Aorta (tissue), 5 donors: ENCODE data around the gene VEGFD. TPM values are rescaled to one million over a fixed set of nuclear protein-coding genes. Genes with fewer than 3 reads are reported as not detected.

Source experiments
- ATAC-seq: fragments of 200-7000 bp; cut with Tn5 transposase; one replicate; pipeline ENCODE4 v1.9.1; 2022; ENCODE audit warnings: moderate library complexity; ENCODE audit not compliant: low FRiP score
- DNase-seq, 2 donors: peaks; one replicate each; pipeline ENCODE4 v3.0.0-alpha.2; 2020
- H3K27ac ChIP-seq, 2 donors: one replicate each; pipeline ENCODE4 v1.5.1; 2013; ENCODE audit warnings: low read length in 2 of 2, mild to moderate bottlenecking in 2 of 2, moderate library complexity in 2 of 2, control low read depth in 1 of 2, inconsistent platforms in 1 of 2, low read depth in 1 of 2
- H3K27me3 ChIP-seq, 2 donors: one replicate each; pipeline ENCODE4 v1.6.1; 2013; ENCODE audit warnings: control low read depth in 1 of 2, low read length in 1 of 2, mild to moderate bottlenecking in 1 of 2, moderate library complexity in 1 of 2; ENCODE audit not compliant: insufficient read depth in 2 of 2, control insufficient read depth in 1 of 2
- H3K36me3 ChIP-seq, 2 donors: one replicate each; pipeline ENCODE4 v1.6.1; 2013; ENCODE audit warnings: control low read depth in 1 of 2, low read length in 1 of 2, mild to moderate bottlenecking in 1 of 2; ENCODE audit not compliant: insufficient read depth in 2 of 2, control insufficient read depth in 1 of 2
- H3K4me1 ChIP-seq, 2 donors: one replicate each; pipeline ENCODE4 v1.6.1; 2013; ENCODE audit warnings: low read length in 2 of 2, control low read depth in 1 of 2, mild to moderate bottlenecking in 1 of 2, moderate library complexity in 1 of 2; ENCODE audit not compliant: insufficient read depth in 2 of 2, control insufficient read depth in 1 of 2
- H3K4me3 ChIP-seq, 2 donors: one replicate each; pipeline ENCODE4 v1.5.1; 2013; ENCODE audit warnings: low read length in 2 of 2, control low read depth in 1 of 2, mild to moderate bottlenecking in 1 of 2
- H3K9me3 ChIP-seq: one replicate; pipeline ENCODE4 v1.6.1; 2013; ENCODE audit warnings: mild to moderate bottlenecking, low read length; ENCODE audit not compliant: control insufficient read depth
- WGBS, 2 donors: extraction: QIAGEN DNeasy Blood & Tissue Kit; methylation state at CpG; one replicate each; pipeline ENCODE4 v1.1.7; 2013; 5-methylcytosine and 5-hydroxymethylcytosine counted together
- intact Hi-C, 2 donors: fragments of 100-400 bp; cut with DNase I; formaldehyde crosslinking; loops; one replicate each; pipeline versions ENCODE4 v1.14.2 to v1.15.0; 2022
- polyA plus RNA-seq, 2 donors: library from polyadenylated mRNA; stranded (reverse); fragments of 200-250 nt; gene quantifications; one replicate each; pipeline ENCODE4 v1.2.3, GENCODE V29; 2013
- total RNA-seq, 2 donors: library from RNA; stranded (reverse); fragmentation: NEBNext Ultra II Directional; extraction: Animal tissue kit (Norgen Biotek cat#: 25700); gene quantifications; one replicate each; pipeline ENCODE4 v1.2.1, GENCODE V29; 2021
- donor health status: healthy with polysubstance abuse.
- donor health status: Bipolar disorder and iron deficiency.
- donor health status: DM: no; HTN: no; CAD: no.
- donor health status: DM: no; HTN: no; CAD: no.
- donor health status: DM: yes; HTN: yes; CAD: no.

Gene VEGFD
- total and polyA plus RNA-seq, 4 donors = 0.63 to 4.8 (median 2.8) TPM

DNA sequence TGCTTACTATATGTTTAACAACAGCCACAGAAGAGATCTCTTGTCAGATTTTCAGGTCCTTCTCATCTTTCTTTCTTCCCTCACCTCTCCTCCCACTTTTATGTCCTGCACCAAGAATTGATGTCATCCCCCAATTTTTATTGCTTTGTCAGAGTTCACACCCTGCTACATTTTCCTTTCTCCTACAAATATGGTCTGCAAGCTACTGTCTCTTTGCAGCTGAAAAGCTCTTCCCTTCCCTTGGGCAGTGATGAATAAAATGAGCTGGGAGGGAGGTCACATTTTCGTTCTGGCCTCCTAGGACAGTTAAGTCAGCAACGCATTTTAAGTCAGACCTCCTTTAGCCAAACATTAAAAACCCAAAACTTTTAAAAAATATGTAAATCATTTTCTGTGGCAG is 26.7 kb upstream of the VEGFD start:
- no peak for DNase-seq
- ATAC-seq = no peak
- no peak overlapping the region for H3K27ac ChIP-seq
- intact Hi-C loops = no loop called here
- 58 to 63% methylated on average over 2 of the region's 2 CpGs for WGBS, 2 donors
- H3K9me3 ChIP-seq = no peaks in the 10 kb centered on the region
- H3K4me3 ChIP-seq = no peak overlapping the region
- no peaks in the 10 kb centered on the region for H3K4me1 ChIP-seq
- H3K36me3 ChIP-seq = no peaks in the 10 kb centered on the region
- H3K27me3 ChIP-seq = no peaks in the 10 kb centered on the region

DNA sequence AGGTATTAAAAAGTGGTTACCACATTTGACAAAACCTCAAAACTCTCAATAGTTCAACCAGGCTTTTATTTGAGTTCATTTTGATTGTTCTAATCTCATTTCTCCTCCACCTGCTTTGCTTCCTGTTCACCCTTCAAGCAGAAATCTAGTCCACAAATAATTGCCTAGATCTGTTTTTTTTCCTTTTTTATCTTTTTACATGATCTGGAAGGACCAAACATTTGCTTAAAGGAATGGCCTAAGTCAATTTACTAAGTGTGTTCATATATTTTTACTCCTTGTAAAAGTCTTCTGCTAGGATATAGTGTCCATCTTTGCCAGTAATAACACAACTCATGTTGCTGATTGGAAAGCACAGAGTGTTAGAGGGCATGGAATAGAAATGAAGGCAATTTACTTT is 26.2 kb upstream of the VEGFD start:
- Histone ChIP-seq H3K27ac (no peak overlapping the region), H3K4me1 (no peaks in the 10 kb centered on the region), H3K4me3 (no peak overlapping the region), H3K9me3 (no peaks in the 10 kb centered on the region), H3K36me3 (no peaks in the 10 kb centered on the region), H3K27me3 (no peaks in the 10 kb centered on the region)
- intact Hi-C loops = no loop called here
- ATAC-seq = no peak
- no peak for DNase-seq

DNA sequence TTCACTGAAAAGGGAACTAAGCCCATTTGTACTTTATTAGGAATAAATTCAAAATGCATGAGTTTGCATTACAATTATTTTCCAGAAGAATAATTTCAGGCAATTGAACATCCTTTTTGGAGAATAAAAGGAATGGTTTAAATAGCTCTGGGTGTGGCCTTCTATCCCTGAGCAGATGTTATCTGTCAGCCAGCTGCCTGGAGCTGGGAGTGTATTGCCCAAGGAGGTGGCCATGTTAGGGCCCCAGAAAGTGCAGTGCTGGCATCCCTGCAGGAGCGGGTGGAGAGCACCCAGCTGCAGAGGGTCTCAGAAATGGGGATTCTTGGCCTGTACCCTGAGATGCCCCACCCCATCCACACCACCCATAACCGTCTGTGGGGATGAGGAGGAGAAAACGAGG is 21.6 kb upstream of the VEGFD start:
- 67 to 90% methylated on average over 3 of the region's 3 CpGs for WGBS, 2 donors
- Histone ChIP-seq H3K4me1 (no peaks in the 10 kb centered on the region), H3K27me3 (no peaks in the 10 kb centered on the region), H3K4me3 (no peak overlapping the region), H3K9me3 (no peaks in the 10 kb centered on the region), H3K36me3 (no peaks in the 10 kb centered on the region), H3K27ac (no peak overlapping the region)
- no peak for DNase-seq
- no peak for ATAC-seq
- intact Hi-C loops = no loop called here

DNA sequence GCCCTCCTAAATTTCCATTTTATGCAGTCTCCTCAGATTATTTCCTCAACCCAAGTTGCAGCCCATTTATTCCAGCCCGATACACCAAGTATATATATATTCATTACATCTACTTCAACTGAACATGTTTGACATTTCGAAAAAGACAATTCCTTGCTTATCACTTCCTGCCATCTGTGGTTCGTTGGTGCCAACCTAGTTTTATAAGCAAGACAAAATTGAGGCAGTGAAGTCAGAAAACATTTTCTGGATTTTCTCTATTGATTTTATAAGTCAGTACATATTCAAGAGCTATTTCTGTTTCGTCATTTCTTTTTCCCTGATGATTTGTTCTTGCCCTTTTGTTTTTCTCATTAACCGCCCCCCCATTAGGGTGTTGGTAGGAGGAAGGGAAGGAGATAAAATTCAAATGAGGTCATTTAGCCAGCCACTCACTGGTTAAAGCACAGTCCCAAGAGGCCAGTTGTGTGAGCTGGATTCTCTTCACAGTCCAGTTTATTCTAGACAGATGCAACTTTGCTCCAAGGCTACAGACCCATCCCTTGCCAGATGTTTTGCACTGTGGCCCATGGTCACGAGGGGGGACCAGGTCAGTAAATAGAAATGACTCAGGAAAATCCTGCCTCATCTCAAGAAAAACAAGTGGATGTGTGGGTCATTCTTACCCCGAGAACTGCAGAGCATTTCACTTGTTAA is 20.3 kb upstream of the VEGFD start:
- DNase-seq (no peak), ATAC-seq (peak; percentile 66)
- H3K4me3 ChIP-seq = no peak overlapping the region
- no peak overlapping the region for H3K27ac ChIP-seq
- 64 to 79% methylated on average over 7 of the region's 7 CpGs for WGBS, 2 donors
- intact Hi-C loops = no loop called here
- H3K4me1 ChIP-seq = no peaks in the 10 kb centered on the region
- no peaks in the 10 kb centered on the region for H3K27me3 ChIP-seq
- H3K9me3 ChIP-seq = no peaks in the 10 kb centered on the region
- no peaks in the 10 kb centered on the region for H3K36me3 ChIP-seq

DNA sequence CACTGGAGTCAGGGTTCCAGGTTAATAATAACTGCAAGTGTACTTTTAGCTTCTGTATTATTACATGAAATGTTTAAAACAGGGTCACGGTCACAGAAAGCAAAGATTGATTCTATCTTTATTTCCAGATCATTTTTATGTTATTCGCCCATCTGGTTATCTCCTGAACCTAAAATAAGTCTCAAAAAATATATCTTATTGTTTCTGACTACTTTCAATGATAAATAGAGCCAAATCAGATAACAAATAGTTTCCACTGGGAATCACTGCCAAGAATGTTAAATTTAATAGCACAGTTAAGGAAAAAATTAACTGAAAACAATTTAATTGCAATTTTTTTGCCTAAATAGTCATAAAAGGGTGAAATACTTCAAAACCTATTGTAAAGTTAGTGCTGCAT is 17.2 kb upstream of the VEGFD start:
- intact Hi-C loops = no loop called here
- DNase-seq (no peak), ATAC-seq (no peak)
- Histone ChIP-seq H3K36me3 (no peaks in the 10 kb centered on the region), H3K4me1 (no peaks in the 10 kb centered on the region), H3K9me3 (no peaks in the 10 kb centered on the region), H3K27ac (no peak overlapping the region), H3K27me3 (no peaks in the 10 kb centered on the region), H3K4me3 (no peak overlapping the region)
- WGBS, 2 donors = 2 to 11% methylated on average over 2 of the region's 2 CpGs

DNA sequence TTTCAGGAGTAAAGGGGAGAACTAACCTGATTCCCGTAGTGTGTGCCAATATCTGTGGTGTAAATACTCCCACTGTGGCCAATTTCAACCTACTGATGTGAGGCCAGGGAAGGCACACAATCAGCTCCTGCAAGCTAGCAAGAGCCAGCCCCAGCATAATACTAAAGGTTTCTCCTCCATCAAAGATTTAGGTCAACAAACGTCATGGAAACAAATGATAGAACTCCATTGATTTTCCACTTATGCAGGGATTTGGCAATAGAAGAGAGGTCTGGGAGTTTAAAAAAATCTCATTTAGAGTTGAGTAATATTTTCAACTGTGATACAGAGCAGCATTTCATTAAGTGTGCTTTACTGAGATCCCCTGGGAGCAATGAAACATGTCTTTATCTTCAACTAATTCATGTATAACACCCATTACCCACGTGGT is 15.8 kb upstream of the VEGFD start:
- ATAC-seq (peak; percentile 78), DNase-seq (no peak)
- Histone ChIP-seq H3K4me1 (no peaks in the 10 kb centered on the region), H3K9me3 (no peaks in the 10 kb centered on the region), H3K27ac (no peak overlapping the region), H3K36me3 (no peaks in the 10 kb centered on the region), H3K27me3 (no peaks in the 10 kb centered on the region), H3K4me3 (no peak overlapping the region)
- 64 to 65% methylated on average over 3 of the region's 3 CpGs for whole genome bisulfite sequencing, 2 donors
- intact Hi-C loops = no loop called here

DNA sequence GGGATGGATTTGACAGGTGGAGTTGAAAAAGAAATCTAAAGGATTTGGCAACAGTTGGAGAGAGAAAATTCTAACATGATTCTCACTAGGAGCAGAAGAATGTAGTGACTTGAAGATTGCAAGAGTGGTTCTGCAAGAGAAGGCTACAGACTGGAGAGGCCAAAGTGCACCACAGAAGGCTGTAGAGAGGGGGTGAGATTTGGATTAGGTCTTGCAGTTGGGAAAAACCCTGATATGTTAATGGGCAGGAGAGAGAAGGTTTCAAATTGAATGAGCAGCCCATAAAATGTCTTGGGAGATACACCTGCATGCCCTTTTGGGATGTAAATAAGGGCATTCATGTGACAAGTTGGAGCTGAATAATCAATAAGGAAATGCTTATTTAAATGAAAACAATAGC is 14.7 kb upstream of the VEGFD start:
- Histone ChIP-seq H3K36me3 (no peaks in the 10 kb centered on the region), H3K4me1 (no peaks in the 10 kb centered on the region), H3K4me3 (no peak overlapping the region), H3K9me3 (no peaks in the 10 kb centered on the region), H3K27me3 (no peaks in the 10 kb centered on the region), H3K27ac (no peak overlapping the region)
- DNase-seq = no peak
- ATAC-seq = no peak
- intact Hi-C loops = no loop called here

DNA sequence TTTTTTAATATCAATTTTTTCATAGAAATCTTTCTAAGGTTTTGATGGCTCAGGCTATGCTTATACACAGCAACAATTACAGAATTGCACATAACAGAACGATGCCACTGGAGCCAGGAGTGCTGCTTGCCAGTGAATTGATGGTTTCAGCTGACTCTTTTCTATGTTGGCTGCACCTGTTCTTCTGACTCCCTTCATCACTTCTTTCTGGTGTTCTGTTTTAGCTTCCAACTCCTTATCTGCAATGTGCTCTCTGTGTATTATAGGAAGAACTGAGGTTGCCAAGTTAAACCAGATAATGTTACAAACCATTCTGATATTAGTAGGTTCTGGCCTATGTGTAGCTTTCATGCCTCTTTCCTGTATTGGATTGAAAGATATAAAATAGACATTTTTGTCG is 11.6 kb upstream of the VEGFD start:
- ATAC-seq (no peak), DNase-seq (no peak)
- no peaks in the 10 kb centered on the region for H3K9me3 ChIP-seq
- H3K4me3 ChIP-seq = no peak overlapping the region
- no peaks in the 10 kb centered on the region for H3K36me3 ChIP-seq
- whole genome bisulfite sequencing, 2 donors = 24 to 27% methylated on average over 2 of the region's 2 CpGs
- intact Hi-C loops = no loop called here
- H3K27ac ChIP-seq = no peak overlapping the region
- H3K4me1 ChIP-seq = no peaks in the 10 kb centered on the region
- no peaks in the 10 kb centered on the region for H3K27me3 ChIP-seq

DNA sequence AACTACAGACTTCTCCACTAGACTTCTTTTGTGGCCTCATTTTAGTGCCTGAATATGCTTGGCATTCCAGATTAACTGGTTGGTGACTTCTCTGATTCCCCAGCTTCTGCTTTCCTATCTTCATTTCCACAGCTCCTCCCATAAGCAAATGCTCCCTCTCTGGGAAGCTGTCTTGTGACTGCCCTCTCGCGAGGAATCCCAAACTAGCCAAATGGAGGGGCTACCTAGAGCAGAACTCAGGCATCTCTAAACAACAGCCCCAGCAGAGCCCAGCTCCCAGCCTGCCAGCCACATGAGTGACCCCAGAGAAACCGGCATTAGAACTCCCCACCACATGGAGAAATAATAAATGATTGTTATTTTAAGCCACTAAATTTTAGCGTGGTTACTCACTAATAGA is 7.6 kb upstream of the VEGFD start:
- ATAC-seq (no peak), DNase-seq (no peak)
- 53 to 71% methylated on average over 4 of the region's 4 CpGs for WGBS, 2 donors
- Histone ChIP-seq H3K27me3 (no peaks in the 10 kb centered on the region), H3K4me3 (no peak overlapping the region), H3K4me1 (no peaks in the 10 kb centered on the region), H3K9me3 (no peaks in the 10 kb centered on the region), H3K36me3 (no peaks in the 10 kb centered on the region), H3K27ac (no peak overlapping the region)
- intact Hi-C loops = no loop called here
